ENCODE measurements around the gene TSPEAR. TPM values are rescaled to one million over a fixed set of nuclear protein-coding genes. Genes with fewer than 3 reads are reported as not detected.
A peak's percentile ranks its signal among the peaks of the same experiment; 100 is the strongest.

Gene TSPEAR
- total and polyA plus RNA-seq, 2 of the 13 experiments (the other 11 are each of a cell fraction or from before 2014, with no cell fraction given) = 0.07 to 0.32 TPM

- no peak; the same call in 1 of the 2 replicates for TF ChIP-seq ZGPAT (CRISPR knock-in tag; IDR thresholded peaks at IDR 0.05)
- no peak for TF ChIP-seq THAP7 (CRISPR knock-in tag; IDR thresholded peaks at IDR 0.05)
- no peak for TF ChIP-seq HINFP (CRISPR knock-in tag; IDR thresholded peaks at IDR 0.05; ENCODE audit: low read depth)
- TF ChIP-seq KMT2B (CRISPR knock-in tag; IDR thresholded peaks at IDR 0.05) = no peak
- peak; percentile 71; the same call in 1 of the 2 replicates for TF ChIP-seq ZNF724P (CRISPR knock-in tag; IDR thresholded peaks at IDR 0.05; ENCODE audit: borderline replicate concordance)
- peak; percentile 70 for TF ChIP-seq ZBTB33 (CRISPR knock-in tag; IDR thresholded peaks at IDR 0.05)
- peak; percentile 51; the same call in 1 of the 2 replicates for TF ChIP-seq MXD1 (CRISPR knock-in tag; IDR thresholded peaks at IDR 0.05)
- no peak for TF ChIP-seq SMAD1 (CRISPR knock-in tag; IDR thresholded peaks at IDR 0.05; ENCODE audit: borderline replicate concordance, low read depth)
- no peak for TF ChIP-seq CENPX (CRISPR knock-in tag; IDR thresholded peaks at IDR 0.05)
- no peak for TF ChIP-seq ZNF205 (CRISPR knock-in tag; IDR thresholded peaks at IDR 0.05)
- TF ChIP-seq NFYB (CRISPR knock-in tag; IDR thresholded peaks at IDR 0.05) = no peak
- TF ChIP-seq ZBTB3 (CRISPR knock-in tag; IDR thresholded peaks at IDR 0.05; ENCODE audit: borderline replicate concordance, low read depth) = no peak
- TF ChIP-seq SPEN (CRISPR knock-in tag; IDR thresholded peaks at IDR 0.05; ENCODE audit: low read depth) = no peak
- 0 out of 2 replicates have a peak, but pooled peaks have one; percentile 4 for TF ChIP-seq FOSL2 (CRISPR knock-in tag; IDR thresholded peaks at IDR 0.05)
- no peak for TF ChIP-seq IRX3 (CRISPR knock-in tag; IDR thresholded peaks at IDR 0.05; ENCODE audit: borderline replicate concordance, low read depth)
- TF ChIP-seq SIN3B (IDR thresholded peaks at IDR 0.05; ENCODE audit: low read length) = no peak
- no peak for TF ChIP-seq TEF (CRISPR knock-in tag; IDR thresholded peaks at IDR 0.05)
- TF ChIP-seq GFI1 (CRISPR knock-in tag; IDR thresholded peaks at IDR 0.05; ENCODE audit: borderline replicate concordance) = no peak
- TF ChIP-seq ZNF12 (CRISPR knock-in tag; IDR thresholded peaks at IDR 0.05) = no peak
- TF ChIP-seq ZNF451 (CRISPR knock-in tag; IDR thresholded peaks at IDR 0.05) = no peak
- TF ChIP-seq STAG1 (CRISPR knock-in tag; IDR thresholded peaks at IDR 0.05) = peak; percentile 96
- no peak for TF ChIP-seq MIER3 (CRISPR knock-in tag; IDR thresholded peaks at IDR 0.05; ENCODE audit: borderline replicate concordance)
- TF ChIP-seq ZFP37 (CRISPR knock-in tag; IDR thresholded peaks at IDR 0.05; ENCODE audit: borderline replicate concordance) = no peak
- TF ChIP-seq ERF (CRISPR knock-in tag; IDR thresholded peaks at IDR 0.05) = no peak
- TF ChIP-seq TRIM24 (CRISPR knock-in tag; IDR thresholded peaks at IDR 0.05) = no peak
These were observed 200.7 kb downstream of the TSPEAR start (continued) for GRCh38 chr21:44510508-44511218.
